H1 (cell line): ENCODE measurements around the gene SLC25A40. TPM values are rescaled to one million over a fixed set of nuclear protein-coding genes. Genes with fewer than 3 reads are reported as not detected.
A peak's percentile ranks its signal among the peaks of the same experiment; 100 is the strongest.

Experiments
- CTCF ChIA-PET: fragments of 300-600 bp; sonication (Branson Sonifier 250); formaldehyde crosslinking; loops from one replicate; lab custom pipeline; 2021; ENCODE audit not compliant: partially characterized antibody; lab: Charles Lee
- POLR2A ChIA-PET: fragments of 300-600 bp; sonication (Branson Sonifier 250); formaldehyde crosslinking; loops from one replicate; lab custom pipeline; 2021; ENCODE audit warnings: inconsistent platforms; ENCODE audit not compliant: partially characterized antibody; lab: Charles Lee
- DNase-seq, 2 experiments: peaks; one replicate each; pipeline versions ENCODE4 v3.0.0 to v3.0.0-alpha.2; 2010 to 2022; ENCODE audit warnings: low spot score in 2 of 2, low read depth in 1 of 2, mixed read lengths in 1 of 2
- FAIRE-seq: peaks from 2 replicates; lab custom pipeline; 2011; peaks lifted over from hg19 to GRCh38; lab: Jason Lieb, UNC
- H2AFZ ChIP-seq: 2 replicates; pipeline ENCODE4 v1.8.1; 2012; ENCODE audit warnings: low read length, inconsistent platforms
- H2AK5ac ChIP-seq: 2 replicates; pipeline ENCODE4 v1.6.1; 2013; ENCODE audit warnings: low read depth, low read length
- H2BK120ac ChIP-seq: replicated peaks from 2 replicates; pipeline ENCODE3; 2013; ENCODE audit warnings: low read depth, low read length, inconsistent platforms
- H2BK12ac ChIP-seq: 2 replicates; pipeline ENCODE4 v1.6.1; 2013; ENCODE audit warnings: low read depth, low read length
- H2BK15ac ChIP-seq: 2 replicates; pipeline ENCODE4 v1.6.1; 2013; ENCODE audit warnings: low read length
- H2BK20ac ChIP-seq: 2 replicates; pipeline ENCODE4 v1.6.1; 2013; ENCODE audit warnings: low read length
- H2BK5ac ChIP-seq: 2 replicates; pipeline ENCODE4 v1.6.1; 2013; ENCODE audit warnings: low read depth, low read length
- H3K14ac ChIP-seq: 2 replicates; pipeline ENCODE4 v1.6.1; 2013; ENCODE audit warnings: inconsistent platforms; ENCODE audit not compliant: insufficient read length
- H3K18ac ChIP-seq: 2 replicates; pipeline ENCODE4 v1.6.1; 2013; ENCODE audit warnings: low read length; ENCODE audit errors: extremely low read depth
- H3K23ac ChIP-seq: 2 replicates; pipeline ENCODE4 v1.6.1; 2013; ENCODE audit warnings: inconsistent platforms; ENCODE audit not compliant: insufficient read length
- H3K23me2 ChIP-seq: 2 replicates; pipeline ENCODE4 v1.6.1; 2013; ENCODE audit warnings: low read depth, low read length
- H3K27ac ChIP-seq: 2 replicates; pipeline ENCODE4 v1.6.1; 2011; ENCODE audit warnings: low read depth, low read length, inconsistent platforms
- H3K27me3 ChIP-seq, 4 experiments: replicated peaks in 1 of 4; 1 replicate in 1 of 4; 2 replicates in 3 of 4; pipeline versions ENCODE4 v1.6.1 to v1.8.1; 2011 to 2013; ENCODE audit warnings: low read length in 3 of 4, mild to moderate bottlenecking in 3 of 4, inconsistent platforms in 2 of 4, mixed read lengths in 2 of 4, moderate library complexity in 1 of 4; ENCODE audit not compliant: control insufficient read depth in 3 of 4, insufficient read depth in 3 of 4; ENCODE audit errors: extremely low read depth in 1 of 4
- H3K36me3 ChIP-seq, 4 experiments: 2 replicates each; pipeline versions ENCODE4 v1.6.1 to v1.8.1; 2011 to 2013; ENCODE audit warnings: mild to moderate bottlenecking in 4 of 4, low read length in 3 of 4, moderate library complexity in 2 of 4, control low read depth in 1 of 4, inconsistent platforms in 1 of 4; ENCODE audit not compliant: insufficient read depth in 4 of 4, control insufficient read depth in 2 of 4
- H3K4ac ChIP-seq: replicated peaks from 2 replicates; pipeline ENCODE3; 2013; ENCODE audit warnings: low read length, low read depth, mixed read lengths, inconsistent platforms; ENCODE audit not compliant: insufficient read length
- H3K4me1 ChIP-seq, 4 experiments: replicated peaks in 1 of 4; 1 replicate in 1 of 4; 2 replicates in 3 of 4; pipeline versions ENCODE4 v1.6.1 to v1.8.1; 2011 to 2013; ENCODE audit warnings: low read length in 3 of 4, inconsistent platforms in 2 of 4, mixed read lengths in 1 of 4; ENCODE audit not compliant: insufficient read depth in 4 of 4, control insufficient read depth in 3 of 4
- H3K4me2 ChIP-seq, 2 experiments: 2 replicates each; pipeline versions ENCODE4 v1.6.1 to v1.8.1; 2011 to 2013; ENCODE audit warnings: low read depth in 2 of 2, low read length in 2 of 2, control low read depth in 1 of 2, inconsistent platforms in 1 of 2, mild to moderate bottlenecking in 1 of 2; ENCODE audit not compliant: insufficient read depth in 1 of 2
- H3K4me3 ChIP-seq, 4 experiments: fragments of 200-600, 300-600 bp in 1 of 4; sonication (generic), shearing (Covaris generic), sonication (Bioruptor Twin) in 1 of 4; 2 replicates each; pipeline versions ENCODE4 v1.5.1 to v1.8.1; 2011 to 2016; ENCODE audit warnings: low read length in 4 of 4, low read depth in 3 of 4, control low read depth in 2 of 4, inconsistent platforms in 2 of 4, mild to moderate bottlenecking in 2 of 4, mixed read lengths in 1 of 4, moderate library complexity in 1 of 4; ENCODE audit not compliant: insufficient read depth in 2 of 4; ENCODE audit errors: extremely low read depth in 1 of 4
- H3K56ac ChIP-seq: replicated peaks from 2 replicates; pipeline ENCODE3; 2013; ENCODE audit warnings: low read depth, mild to moderate bottlenecking, mixed read lengths, low read length, inconsistent platforms; ENCODE audit not compliant: insufficient read length
- H3K79me1 ChIP-seq: 2 replicates; pipeline ENCODE4 v1.6.1; 2013; ENCODE audit warnings: low read depth, low read length, control low read depth
- H3K79me2 ChIP-seq, 2 experiments: 2 replicates each; pipeline versions ENCODE4 v1.6.1 to v1.8.1; 2012 to 2013; ENCODE audit warnings: low read length in 2 of 2, mild to moderate bottlenecking in 2 of 2, inconsistent platforms in 1 of 2; ENCODE audit not compliant: insufficient read depth in 2 of 2, control insufficient read depth in 1 of 2
- H3K9ac ChIP-seq, 4 experiments: replicated peaks in 1 of 4; 1 replicate in 1 of 4; 2 replicates in 3 of 4; pipeline versions ENCODE4 v1.6.1 to v1.8.1; 2011 to 2013; ENCODE audit warnings: low read depth in 3 of 4, low read length in 3 of 4, control low read depth in 2 of 4, mild to moderate bottlenecking in 2 of 4, moderate library complexity in 2 of 4, inconsistent platforms in 1 of 4; ENCODE audit errors: extremely low read depth in 1 of 4
- H3K9me3 ChIP-seq, 2 experiments: 2 replicates each; pipeline versions ENCODE4 v1.6.1 to v1.8.1; 2012 to 2013; ENCODE audit warnings: mild to moderate bottlenecking in 2 of 2, moderate library complexity in 2 of 2, control low read depth in 1 of 2, inconsistent platforms in 1 of 2, low read depth in 1 of 2, low read length in 1 of 2, mixed read lengths in 1 of 2; ENCODE audit not compliant: insufficient read depth in 2 of 2
- H4K20me1 ChIP-seq, 2 experiments: replicated peaks in 1 of 2; 2 replicates each; pipeline versions ENCODE3 to v1.8.1; 2011 to 2013; ENCODE audit warnings: inconsistent platforms in 2 of 2, low read length in 2 of 2, mild to moderate bottlenecking in 1 of 2; ENCODE audit not compliant: insufficient read depth in 2 of 2, control insufficient read depth in 1 of 2
- H4K5ac ChIP-seq: 2 replicates; pipeline ENCODE4 v1.6.1; 2013; ENCODE audit warnings: low read length, low read depth, mixed read lengths, inconsistent platforms; ENCODE audit not compliant: insufficient read length
- H4K8ac ChIP-seq: 2 replicates; pipeline ENCODE4 v1.8.0; 2013; ENCODE audit warnings: mild to moderate bottlenecking, moderate library complexity, low read length, inconsistent platforms; ENCODE audit not compliant: insufficient read depth; ENCODE audit errors: extremely low read depth
- H4K91ac ChIP-seq: replicated peaks from 2 replicates; pipeline ENCODE3; 2013; ENCODE audit warnings: low read length, mixed read lengths, inconsistent platforms; ENCODE audit not compliant: insufficient read length
- CBX8 ChIP-seq: fragments of 300-800, 300-1000 bp; sonication (generic); IDR thresholded peaks from 2 replicates; pipeline ENCODE4 v1.7.1; 2016; ENCODE audit warnings: low read depth, low read length, borderline replicate concordance
- EP300 ChIP-seq, 2 experiments: IDR thresholded peaks; 1 replicate in 1 of 2; 2 replicates in 1 of 2; pipeline ENCODE4 v1.6.1; 2011 to 2012; ENCODE audit warnings: low read depth in 2 of 2, low read length in 2 of 2, mild to moderate bottlenecking in 2 of 2, borderline replicate concordance in 1 of 2, inconsistent platforms in 1 of 2, moderate library complexity in 1 of 2
- RAD21 ChIP-seq, 2 experiments: IDR thresholded peaks in 1 of 2; conservative IDR thresholded peaks in 1 of 2; 2 replicates each; pipeline ENCODE4 v1.6.1; 2011; ENCODE audit warnings: low read depth in 2 of 2, low read length in 2 of 2, improper control_type of control experiment in 1 of 2, inconsistent platforms in 1 of 2, mild to moderate bottlenecking in 1 of 2, moderate library complexity in 1 of 2
- TEAD4 ChIP-seq: IDR thresholded peaks from 2 replicates; pipeline ENCODE4 v1.6.1; 2012; ENCODE audit warnings: low read depth, low read length, inconsistent platforms, mixed read lengths
- whole genome bisulfite sequencing, 2 experiments: shearing (Covaris generic) in 1 of 2; methylation state at CpG; one replicate each; pipeline versions ENCODE4 v1.1.6 to v1.1.7; 2013 to 2015; ENCODE audit warnings: low lambda C conversion rate in 2 of 2, mixed read lengths in 2 of 2, inconsistent platforms in 1 of 2, low coverage in 1 of 2, missing lambda C conversion rate in 1 of 2; ENCODE audit not compliant: insufficient replicate concordance in 2 of 2, insufficient coverage in 1 of 2, insufficient read length in 1 of 2; ENCODE audit errors: extremely low coverage in 1 of 2, missing lambda C conversion rate in 1 of 2; 5-methylcytosine and 5-hydroxymethylcytosine counted together
- polyA plus RNA-seq, 7 experiments: library from polyadenylated mRNA; depleted of rRNA in 3 of 7; stranded (reverse) in 5 of 7; unstranded in 2 of 7; fragments of >200 nt in 5 of 7; fragments of 200-250 nt in 2 of 7; gene quantifications; 1 replicate in 5 of 7; 2 replicates in 1 of 7; 4 replicates in 1 of 7; pipeline versions ENCODE4 v1.2.1 to v1.2.3, GENCODE V29; 2011 to 2013; ENCODE audit warnings: missing spikeins in 2 of 7, mixed read lengths in 2 of 7
- total RNA-seq: library from RNA; stranded (reverse); fragmentation: NEBNext Ultra II Directional; extraction: Animal tissue kit (Norgen Biotek cat#: 25700); gene quantifications from 2 replicates; pipeline ENCODE4 v1.2.1, GENCODE V29; 2021
- TF ChIP-seq, protein P1 (sequence below), 3 experiments: IDR thresholded peaks; 1 replicate in 2 of 3; 2 replicates in 1 of 3; pipeline versions ENCODE4 v1.5.1 to v1.6.1; 2011; ENCODE audit warnings: low read length in 3 of 3, mild to moderate bottlenecking in 3 of 3, inconsistent platforms in 2 of 3, low read depth in 1 of 3, moderate library complexity in 1 of 3; ENCODE audit not compliant: insufficient read depth in 1 of 3; ENCODE audit errors: control extremely low read depth in 1 of 3

SLC25A40 gene
- total and polyA plus RNA-seq, 2 of the 8 experiments (the other 6 are each of a cell fraction or from before 2014, with no cell fraction given): 6.5 to 17.3 TPM

DNA sequence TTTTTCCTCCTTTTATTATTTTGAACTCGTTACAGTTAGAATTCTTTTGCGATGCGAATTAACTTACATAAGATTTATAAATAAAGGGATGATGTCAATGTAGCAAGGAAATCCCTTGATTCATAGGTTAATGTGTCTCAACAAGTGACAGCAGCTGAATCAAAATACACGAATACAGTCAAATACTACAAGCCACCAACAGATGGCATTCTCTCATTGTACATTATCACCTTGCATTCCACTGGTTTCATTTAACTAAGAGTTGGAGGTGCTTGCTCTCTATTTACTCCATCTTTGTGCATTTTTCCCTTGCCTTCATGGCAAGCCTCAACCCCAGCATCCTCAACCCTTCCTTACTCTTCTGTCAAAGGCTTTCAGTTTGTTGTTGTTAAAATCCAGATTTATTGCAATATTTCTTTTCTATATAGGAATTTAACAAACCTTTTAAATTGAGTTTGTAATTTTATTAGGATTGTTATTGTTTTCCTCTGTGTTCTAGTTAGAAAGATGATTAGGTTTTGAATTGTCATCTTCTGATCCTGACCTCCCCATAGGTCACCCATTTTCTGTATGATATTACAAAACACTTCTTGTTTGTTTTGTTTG lies 78.3 kb downstream of the SLC25A40 start:
- Histone ChIP-seq H3K4me1 (no peaks in the 10 kb centered on the region), H3K4ac (no peak overlapping the region), H3K36me3 (no peaks in the 10 kb centered on the region), H4K20me1 (no peaks in the 10 kb centered on the region), H3K79me1 (no peaks in the 10 kb centered on the region), H2AFZ (no peak overlapping the region), H3K18ac (no peak overlapping the region), H2BK120ac (no peak overlapping the region), H3K56ac (no peak overlapping the region), H2BK20ac (no peak overlapping the region), H3K9me3 (no peaks in the 10 kb centered on the region), H4K5ac (no peak overlapping the region), H3K79me2 (no peaks in the 10 kb centered on the region), H3K14ac (no peak overlapping the region), H4K91ac (no peak overlapping the region), H3K23ac (no peak overlapping the region), H3K27ac (no peak overlapping the region), H4K8ac (no peak overlapping the region), H3K23me2 (no peaks in the 10 kb centered on the region), H2BK12ac (no peak overlapping the region), H3K9ac (no peak overlapping the region), H2BK5ac (no peak overlapping the region), H3K4me2 (no peak overlapping the region), H3K4me3 (no peak overlapping the region), H2BK15ac (no peak overlapping the region), H3K27me3 (no peaks in the 10 kb centered on the region), H2AK5ac (no peak overlapping the region)
- DNase-seq: no peak
- POLR2A ChIA-PET: no interaction called here
- 11% methylated on average over 4 of the region's 4 CpGs; no CpG with 5 or more reads in 1 of the 2 experiments for WGBS, 2 experiments
- TF ChIP-seq EP300 (IDR thresholded peaks at IDR 0.05; ENCODE audit: borderline replicate concordance in 1 of 2, low read depth in 2 of 2, low read length in 2 of 2) (no peak), RAD21 (IDR thresholded peaks at IDR 0.05 in 1 of 2, conservative IDR thresholded peaks at IDR 0.05 in 1 of 2; ENCODE audit: low read depth in 2 of 2, low read length in 2 of 2) (peak; percentile 84 to 87), CBX8 (no peak), TEAD4 (peak; percentile 77; the same call in 1 of the 2 replicates)
- TF ChIP-seq, protein P1, sequence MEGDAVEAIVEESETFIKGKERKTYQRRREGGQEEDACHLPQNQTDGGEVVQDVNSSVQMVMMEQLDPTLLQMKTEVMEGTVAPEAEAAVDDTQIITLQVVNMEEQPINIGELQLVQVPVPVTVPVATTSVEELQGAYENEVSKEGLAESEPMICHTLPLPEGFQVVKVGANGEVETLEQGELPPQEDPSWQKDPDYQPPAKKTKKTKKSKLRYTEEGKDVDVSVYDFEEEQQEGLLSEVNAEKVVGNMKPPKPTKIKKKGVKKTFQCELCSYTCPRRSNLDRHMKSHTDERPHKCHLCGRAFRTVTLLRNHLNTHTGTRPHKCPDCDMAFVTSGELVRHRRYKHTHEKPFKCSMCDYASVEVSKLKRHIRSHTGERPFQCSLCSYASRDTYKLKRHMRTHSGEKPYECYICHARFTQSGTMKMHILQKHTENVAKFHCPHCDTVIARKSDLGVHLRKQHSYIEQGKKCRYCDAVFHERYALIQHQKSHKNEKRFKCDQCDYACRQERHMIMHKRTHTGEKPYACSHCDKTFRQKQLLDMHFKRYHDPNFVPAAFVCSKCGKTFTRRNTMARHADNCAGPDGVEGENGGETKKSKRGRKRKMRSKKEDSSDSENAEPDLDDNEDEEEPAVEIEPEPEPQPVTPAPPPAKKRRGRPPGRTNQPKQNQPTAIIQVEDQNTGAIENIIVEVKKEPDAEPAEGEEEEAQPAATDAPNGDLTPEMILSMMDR (IDR thresholded peaks at IDR 0.05; ENCODE audit: control extremely low read depth in 1 of 3, insufficient read depth in 1 of 3, low read depth in 1 of 3, low read length in 3 of 3): peak in 2 of 3 experiments; percentile 62 to 80; a peak in 2 of 4 replicates
- CTCF ChIA-PET: interaction anchor here (0.7 to 1.9 kb wide), 11 partner anchors 9 to 508 kb away, joined by 3 to 13 read pairs (median 3); no protein-coding TSS in a partner anchor
- peak; percentile 81 for FAIRE-seq
